ENCODE data around the gene UGT3A2.

UGT3A2 gene

GRCh38 chr5:35990520-35990919 lies 76.2 kb downstream of the UGT3A2 start:
- Histone ChIP-seq H3K9me2 (replicated peaks; ENCODE audit: low read depth, low read length) (no peaks in the 10 kb centered on the region), H3F3A (ENCODE audit: low read depth) (no peaks in the 10 kb centered on the region), H2AFZ (ENCODE audit: low read length) (no peak overlapping the region), H3K9me3 (ENCODE audit: insufficient read depth, low read depth, low read length) (no peaks in the 10 kb centered on the region), H3K4me1 (ENCODE audit: insufficient read depth, low read length, poor library complexity, severe bottlenecking) (no peaks in the 10 kb centered on the region), H3K4me2 (ENCODE audit: low read depth, low read length, poor library complexity, severe bottlenecking) (no peak overlapping the region), H4K20me1 (ENCODE audit: insufficient read depth, low read length, poor library complexity, severe bottlenecking) (no peaks in the 10 kb centered on the region), H3K27me3 (ENCODE audit: insufficient read depth, low read length, poor library complexity, severe bottlenecking) (no peaks in the 10 kb centered on the region), H3K36me3 (ENCODE audit: insufficient read depth, low read length) (no peaks in the 10 kb centered on the region), H3K4me3 (ENCODE audit: low read length, poor library complexity, severe bottlenecking) (no peak overlapping the region), H3K9ac (ENCODE audit: low read depth, low read length, poor library complexity, severe bottlenecking) (no peak overlapping the region), H3K79me2 (ENCODE audit: insufficient read depth, low read length) (no peaks in the 10 kb centered on the region)
- TF ChIP-seq EZH2phosphoT487 (IDR thresholded peaks at IDR 0.05; ENCODE audit: borderline replicate concordance) = no peak
- no peak for TF ChIP-seq CTCF (conservative IDR thresholded peaks at IDR 0.05; ENCODE audit: low read length)

- no peaks in the 10 kb centered on the region for H3K79me2 ChIP-seq (ENCODE audit: insufficient read depth, low read length)
- TF ChIP-seq CTCF (conservative IDR thresholded peaks at IDR 0.05; ENCODE audit: low read length) (no peak), EZH2phosphoT487 (IDR thresholded peaks at IDR 0.05; ENCODE audit: borderline replicate concordance) (no peak)
- H4K20me1 ChIP-seq (ENCODE audit: insufficient read depth, low read length, poor library complexity, severe bottlenecking) = no peaks in the 10 kb centered on the region
- peak overlapping the region; percentile 46; the same call in 1 of the 2 replicates for H2AFZ ChIP-seq (ENCODE audit: low read length)
- no peaks in the 10 kb centered on the region for H3K9me3 ChIP-seq (ENCODE audit: insufficient read depth, low read depth, low read length)
- H3K27me3 ChIP-seq (ENCODE audit: insufficient read depth, low read length, poor library complexity, severe bottlenecking) = no peaks in the 10 kb centered on the region
- H3K9me2 ChIP-seq (replicated peaks; ENCODE audit: low read depth, low read length) = no peaks in the 10 kb centered on the region
- no peaks in the 10 kb centered on the region for H3F3A ChIP-seq (ENCODE audit: low read depth)
- H3K9ac ChIP-seq (ENCODE audit: low read depth, low read length, poor library complexity, severe bottlenecking) = no peak overlapping the region
- no peak overlapping the region for H3K4me3 ChIP-seq (ENCODE audit: low read length, poor library complexity, severe bottlenecking)
- no peaks in the 10 kb centered on the region for H3K36me3 ChIP-seq (ENCODE audit: insufficient read depth, low read length)
- H3K4me1 ChIP-seq (ENCODE audit: insufficient read depth, low read length, poor library complexity, severe bottlenecking) = no peaks in the 10 kb centered on the region
- H3K4me2 ChIP-seq (ENCODE audit: low read depth, low read length, poor library complexity, severe bottlenecking) = no peak overlapping the region
Measured at GRCh38 chr5:35988529-35988928, 78.2 kb downstream of the UGT3A2 start.

GRCh38 chr5:35987776-35988175 lies 78.9 kb downstream of the UGT3A2 start:
- H3F3A ChIP-seq (ENCODE audit: low read depth) = no peaks in the 10 kb centered on the region
- no peaks in the 10 kb centered on the region for H4K20me1 ChIP-seq (ENCODE audit: insufficient read depth, low read length, poor library complexity, severe bottlenecking)
- no peaks in the 10 kb centered on the region; the same call in 1 of the 2 replicates for H3K9me3 ChIP-seq (ENCODE audit: insufficient read depth, low read depth, low read length)
- H3K4me2 ChIP-seq (ENCODE audit: low read depth, low read length, poor library complexity, severe bottlenecking) = no peak overlapping the region
- no peak overlapping the region for H3K9ac ChIP-seq (ENCODE audit: low read depth, low read length, poor library complexity, severe bottlenecking)
- H3K9me2 ChIP-seq (replicated peaks; ENCODE audit: low read depth, low read length) = no peaks in the 10 kb centered on the region
- no peaks in the 10 kb centered on the region for H3K36me3 ChIP-seq (ENCODE audit: insufficient read depth, low read length)
- TF ChIP-seq EZH2phosphoT487 (IDR thresholded peaks at IDR 0.05; ENCODE audit: borderline replicate concordance) (no peak), CTCF (conservative IDR thresholded peaks at IDR 0.05; ENCODE audit: low read length) (no peak)
- H3K4me1 ChIP-seq (ENCODE audit: insufficient read depth, low read length, poor library complexity, severe bottlenecking) = no peaks in the 10 kb centered on the region
- H2AFZ ChIP-seq (ENCODE audit: low read length) = no peak overlapping the region
- H3K79me2 ChIP-seq (ENCODE audit: insufficient read depth, low read length) = no peaks in the 10 kb centered on the region
- no peak overlapping the region for H3K4me3 ChIP-seq (ENCODE audit: low read length, poor library complexity, severe bottlenecking)
- H3K27me3 ChIP-seq (ENCODE audit: insufficient read depth, low read length, poor library complexity, severe bottlenecking) = no peaks in the 10 kb centered on the region

All from Loucy (cell line).